CD4-positive, alpha-beta memory T cell (primary cell): ENCODE measurements around the gene INHBE. TPM values are rescaled to one million over a fixed set of nuclear protein-coding genes. Genes with fewer than 3 reads are reported as not detected.

Experiments used
- CTCF ChIA-PET: fragments of 350-600 bp; sonication (Branson Sonifier 250); formaldehyde crosslinking; loops from one replicate; lab custom pipeline; 2021; ENCODE audit warnings: inconsistent platforms; ENCODE audit not compliant: partially characterized antibody; lab: Charles Lee
- POLR2A ChIA-PET: fragments of 350-600 bp; sonication (Branson Sonifier 250); formaldehyde crosslinking; loops from one replicate; lab custom pipeline; 2021; ENCODE audit not compliant: partially characterized antibody; lab: Charles Lee
- DNase-seq, 5 donors: peaks; one replicate each; pipeline versions ENCODE4 v3.0.0 to v3.0.0-alpha.2; 2020 to 2022; ENCODE audit warnings: mixed read lengths in 1 of 5
- H3K27ac ChIP-seq: one replicate; pipeline ENCODE4 v1.7.0; 2013; ENCODE audit warnings: low read depth, low read length
- H3K27me3 ChIP-seq: 2 replicates; pipeline ENCODE4 v1.7.0; 2013; ENCODE audit warnings: mild to moderate bottlenecking, low read length, moderate library complexity; ENCODE audit not compliant: insufficient read depth
- H3K36me3 ChIP-seq: 2 replicates; pipeline ENCODE4 v1.7.0; 2013; ENCODE audit warnings: mild to moderate bottlenecking, low read length, moderate library complexity; ENCODE audit not compliant: insufficient read depth
- H3K4me1 ChIP-seq: 2 replicates; pipeline ENCODE4 v1.7.0; 2013; ENCODE audit warnings: mild to moderate bottlenecking, low read length, moderate library complexity; ENCODE audit not compliant: insufficient read depth
- H3K4me3 ChIP-seq, 2 donors: one replicate each; pipeline ENCODE4 v1.7.0; 2013; ENCODE audit warnings: low read length in 2 of 2, mild to moderate bottlenecking in 1 of 2
- H3K9me3 ChIP-seq, 2 donors: one replicate each; pipeline ENCODE4 v1.7.0; 2013; ENCODE audit warnings: low read length in 2 of 2, control low read depth in 1 of 2; ENCODE audit not compliant: control insufficient read depth in 1 of 2
- H3K27ac Mint-ChIP-seq, 7 donors: one replicate each; pipeline ENCODE4 v1.8.0; 2020 to 2021; ENCODE audit warnings: mixed read lengths in 7 of 7, mild to moderate bottlenecking in 6 of 7, inconsistent platforms in 3 of 7, moderate library complexity in 3 of 7
- H3K27me3 Mint-ChIP-seq, 2 donors: one replicate each; pipeline ENCODE4 v1.8.0; 2020 to 2021; ENCODE audit warnings: mixed read lengths in 2 of 2
- H3K36me3 Mint-ChIP-seq, 2 donors: one replicate each; pipeline ENCODE4 v1.8.0; 2020 to 2021; ENCODE audit warnings: mixed read lengths in 2 of 2, inconsistent platforms in 1 of 2, mild to moderate bottlenecking in 1 of 2
- H3K4me1 Mint-ChIP-seq, 4 donors: one replicate each; pipeline ENCODE4 v1.8.0; 2020 to 2021; ENCODE audit warnings: mixed read lengths in 4 of 4, mild to moderate bottlenecking in 1 of 4
- H3K4me3 Mint-ChIP-seq, 8 donors: one replicate each; pipeline ENCODE4 v1.8.0; 2020 to 2021; ENCODE audit warnings: mixed read lengths in 8 of 8, mild to moderate bottlenecking in 7 of 8, moderate library complexity in 6 of 8, inconsistent platforms in 3 of 8
- H3K9me3 Mint-ChIP-seq, 8 donors: one replicate each; pipeline ENCODE4 v1.8.0; 2020 to 2021; ENCODE audit warnings: mixed read lengths in 8 of 8, mild to moderate bottlenecking in 5 of 8, inconsistent platforms in 3 of 8, moderate library complexity in 1 of 8
- intact Hi-C: fragments of 100-400 bp; cut with micrococcal nuclease; formaldehyde crosslinking; loops from one replicate; pipeline ENCODE4 v1.15.1; 2023
- polyA plus RNA-seq, 2 donors: library from polyadenylated mRNA; unstranded; fragments of 300-500 nt; fragmentation: Illumina TruSeq; gene quantifications; one replicate each; pipeline ENCODE4 v1.2.3, GENCODE V29; 2021
- total RNA-seq, 2 experiments: library from RNA; stranded (reverse); gene quantifications; one replicate each; pipeline ENCODE4 v1.2.3, GENCODE V29; 2021

INHBE gene
- total and polyA plus RNA-seq, 4 experiments from 2014 or later = not detected

GRCh38 chr12:57455374-57456144 is 452 bp downstream of the INHBE start:
- H3K4me3 Mint-ChIP-seq = peak overlapping the region in 6 of 8 donors; percentile 41 to 80 (median 64)
- Histone ChIP-seq H3K4me3 (no peak overlapping the region), H3K27me3 (no peaks in the 10 kb centered on the region), H3K4me1 (peaks cover 15% of the 10 kb centered on the region), H3K36me3 (no peaks in the 10 kb centered on the region), H3K9me3 (no peaks in the 10 kb centered on the region), H3K27ac (no peak overlapping the region)
- intact Hi-C loops = loop anchor here (1.0 to 10.0 kb wide), 2 partner anchors 192 to 239 kb away; partner anchors contain the start of gene OS9
- no peak for DNase-seq
- no peaks in the 10 kb centered on the region for H3K9me3 Mint-ChIP-seq
- H3K27me3 Mint-ChIP-seq = peaks cover 0 to 12% of the 10 kb centered on the region in 2 donors
- peaks cover 0 to 2% of the 10 kb centered on the region in 2 donors for H3K36me3 Mint-ChIP-seq
- ChIA-PET CTCF (interaction anchor here (0.6 to 5.0 kb wide), 27 partner anchors 9 to 226 kb away, joined by 3 to 31 read pairs (median 4); partner anchors contain the start of genes ARHGAP9, B4GALNT1, DDIT3 and INHBC), POLR2A (no interaction called here)
- H3K27ac Mint-ChIP-seq = peak overlapping the region in 1 of 7 donors; percentile 38
- H3K4me1 Mint-ChIP-seq = peaks cover 14 to 31% (median 23%) of the 10 kb centered on the region in 4 donors

- Mint-ChIP-seq H3K4me3 (peak overlapping the region in 6 of 8 donors; percentile 41 to 80 (median 64)), H3K9me3 (no peaks in the 10 kb centered on the region), H3K4me1 (peaks cover 15 to 36% (median 28%) of the 10 kb centered on the region in 4 donors), H3K27me3 (peaks cover 2 to 15% of the 10 kb centered on the region in 2 donors), H3K36me3 (peaks cover 0 to 2% of the 10 kb centered on the region in 2 donors), H3K27ac (peak overlapping the region in 2 of 7 donors; percentile 1 to 38)
- H3K9me3 ChIP-seq = no peaks in the 10 kb centered on the region
- ChIA-PET CTCF (interaction anchor here (0.6 to 5.0 kb wide), 25 partner anchors 9 to 195 kb away, joined by 3 to 31 read pairs (median 4); partner anchors contain the start of genes ARHGAP9, B4GALNT1, DDIT3 and INHBC), POLR2A (interaction anchor here (0.7 kb wide), 1 partner anchor 24 kb away, joined by 4 read pairs; no protein-coding TSS in a partner anchor)
- peaks cover 22% of the 10 kb centered on the region for H3K4me1 ChIP-seq
- no peak overlapping the region for H3K27ac ChIP-seq
- no peak overlapping the region for H3K4me3 ChIP-seq
- intact Hi-C loops = loop anchor here (1.0 to 10.0 kb wide), 2 partner anchors 193 to 239 kb away; partner anchors contain the start of gene OS9
- peaks cover 6% of the 10 kb centered on the region for H3K27me3 ChIP-seq
- DNase-seq = peak in 4 of 5 donors; percentile 28 to 48 (median 39)
- no peaks in the 10 kb centered on the region for H3K36me3 ChIP-seq
These were observed 1.1 kb downstream of the INHBE start for GRCh38 chr12:57456145-57456700.

GRCh38 chr12:57456737-57457490 is 1.8 kb downstream of the INHBE start:
- CTCF ChIA-PET = interaction anchor here (0.6 to 5.0 kb wide), 14 partner anchors 8 to 195 kb away, joined by 3 to 43 read pairs (median 8); partner anchors contain the start of gene DDIT3
- H3K9me3 Mint-ChIP-seq = no peaks in the 10 kb centered on the region
- peaks cover 3 to 18% of the 10 kb centered on the region in 2 donors for H3K27me3 Mint-ChIP-seq
- Histone ChIP-seq H3K4me1 (peaks cover 29% of the 10 kb centered on the region), H3K27me3 (peaks cover 10% of the 10 kb centered on the region), H3K4me3 (no peak overlapping the region), H3K9me3 (no peaks in the 10 kb centered on the region), H3K27ac (no peak overlapping the region), H3K36me3 (no peaks in the 10 kb centered on the region)
- POLR2A ChIA-PET = interaction anchor here (0.7 kb wide), 1 partner anchor 24 kb away, joined by 4 read pairs; no protein-coding TSS in a partner anchor
- intact Hi-C loops = loop anchor here (1.0 to 10.0 kb wide), 2 partner anchors 194 to 238 kb away; partner anchors contain the start of gene OS9
- peaks cover 18 to 43% (median 32%) of the 10 kb centered on the region in 4 donors for H3K4me1 Mint-ChIP-seq
- peak overlapping the region in 1 of 8 donors; percentile 20 for H3K4me3 Mint-ChIP-seq
- peaks cover 0 to 2% of the 10 kb centered on the region in 2 donors for H3K36me3 Mint-ChIP-seq
- peak overlapping the region in 2 of 7 donors; percentile 38 to 62 for H3K27ac Mint-ChIP-seq
- DNase-seq = no peak

- Histone ChIP-seq H3K4me3 (peak overlapping the region; percentile 75 to 88), H3K27ac (peak overlapping the region; percentile 41), H3K36me3 (no peaks in the 10 kb centered on the region), H3K27me3 (peaks cover 12% of the 10 kb centered on the region), H3K4me1 (peaks cover 40% of the 10 kb centered on the region), H3K9me3 (no peaks in the 10 kb centered on the region)
- H3K4me1 Mint-ChIP-seq = peaks cover 25 to 53% (median 40%) of the 10 kb centered on the region in 4 donors
- peaks cover 7 to 20% of the 10 kb centered on the region in 2 donors for H3K27me3 Mint-ChIP-seq
- ChIA-PET CTCF (interaction anchor here (0.6 to 9.6 kb wide), 53 partner anchors 8 to 347 kb away, joined by 3 to 204 read pairs (median 5); partner anchors contain the start of genes ARHGAP9, B4GALNT1, DCTN2 and DDIT3), POLR2A (interaction anchor here (0.8 to 9.6 kb wide), 20 partner anchors 11 to 347 kb away, joined by 3 to 225 read pairs (median 4); partner anchors contain the start of genes ARHGAP9, B4GALNT1, DCTN2 and DDIT3)
- no peak for DNase-seq
- intact Hi-C loops = loop anchor here (1.0 to 10.0 kb wide), 5 partner anchors 27 to 236 kb away; partner anchors contain the start of genes B4GALNT1, DDIT3, OS9 and R3HDM2
- H3K9me3 Mint-ChIP-seq = no peaks in the 10 kb centered on the region
- peaks cover 0 to 5% of the 10 kb centered on the region in 2 donors for H3K36me3 Mint-ChIP-seq
- H3K27ac Mint-ChIP-seq = peak overlapping the region; percentile 90 to 99 (median 98)
- H3K4me3 Mint-ChIP-seq = peak overlapping the region; percentile 94 to 99 (median 97)
These were observed 3.6 kb downstream of the INHBE start for GRCh38 chr12:57458665-57459054.

GRCh38 chr12:57459055-57459749 is 4.1 kb downstream of the INHBE start:
- H3K36me3 Mint-ChIP-seq = peaks cover 0 to 5% of the 10 kb centered on the region in 2 donors
- POLR2A ChIA-PET = interaction anchor here (0.5 to 9.6 kb wide), 22 partner anchors 11 to 371 kb away, joined by 3 to 225 read pairs (median 4); partner anchors contain the start of genes ARHGAP9, B4GALNT1, DCTN2 and DDIT3
- Histone ChIP-seq H3K27me3 (peaks cover 12% of the 10 kb centered on the region), H3K9me3 (no peaks in the 10 kb centered on the region), H3K27ac (peak overlapping the region; percentile 41), H3K36me3 (no peaks in the 10 kb centered on the region), H3K4me1 (peaks cover 40% of the 10 kb centered on the region), H3K4me3 (peak overlapping the region; percentile 75 to 88)
- H3K27me3 Mint-ChIP-seq = peaks cover 7 to 20% of the 10 kb centered on the region in 2 donors
- CTCF ChIA-PET = interaction anchor here (0.6 to 9.6 kb wide), 51 partner anchors 11 to 348 kb away, joined by 3 to 204 read pairs (median 5); partner anchors contain the start of genes ARHGAP9, B4GALNT1, DCTN2 and DDIT3
- H3K27ac Mint-ChIP-seq = peak overlapping the region; percentile 90 to 99 (median 98)
- DNase-seq = peak; percentile 91 to 94 (median 92)
- peak overlapping the region; percentile 94 to 99 (median 97) for H3K4me3 Mint-ChIP-seq
- intact Hi-C loops = loop anchor here (1.0 to 10.0 kb wide), 5 partner anchors 28 to 236 kb away; partner anchors contain the start of genes B4GALNT1, DDIT3, OS9 and R3HDM2
- H3K9me3 Mint-ChIP-seq = no peaks in the 10 kb centered on the region
- H3K4me1 Mint-ChIP-seq = peaks cover 25 to 57% (median 40%) of the 10 kb centered on the region in 4 donors
